ENCODE data around the gene MTA1.

DNA sequence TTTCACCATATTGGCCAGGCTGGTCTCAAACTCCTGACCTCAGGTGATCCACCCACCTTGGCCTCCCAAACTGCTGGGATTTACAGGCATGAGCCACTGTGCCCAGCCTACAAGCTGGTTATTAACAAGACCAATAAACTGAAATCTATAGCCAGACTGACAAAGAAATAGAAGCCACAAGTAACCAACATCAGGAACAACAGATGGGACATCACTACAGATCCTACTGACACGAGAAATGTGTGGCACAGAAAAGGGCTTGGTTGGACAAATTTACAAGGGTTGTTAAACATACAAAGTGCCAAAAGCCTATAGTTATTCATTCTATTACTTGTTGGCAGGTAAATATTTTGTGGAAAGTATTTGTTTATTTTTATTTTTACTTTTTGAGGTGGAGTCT is 11.6 kb downstream of the MTA1 start:
- TF ChIP-seq POLR2A (IDR thresholded peaks at IDR 0.05; ENCODE audit: low read length) = no peak
- no peak for TF ChIP-seq GATA1 (IDR thresholded peaks at IDR 0.05; ENCODE audit: low read depth, low read length)
